Right atrium auricular region (tissue), 2 donors: ENCODE measurements around the gene ARHGAP6. TPM values are rescaled to one million over a fixed set of nuclear protein-coding genes. Genes with fewer than 3 reads are reported as not detected.

Source experiments
- DNase-seq: peaks from one replicate; pipeline ENCODE4 v3.0.0-alpha.2; 2019; ENCODE audit warnings: low spot score
- H3K27ac ChIP-seq, 2 donors: fragments of 200-600 bp; sonication (generic); 1 replicate in 1 of 2; 2 replicates in 1 of 2; pipeline ENCODE4 v1.5.1; 2016 to 2019
- H3K27me3 ChIP-seq, 2 donors: fragments of 200-600 bp; sonication (generic); one replicate each; pipeline versions ENCODE4 v1.5.1 to v1.6.0; 2017 to 2019
- H3K36me3 ChIP-seq: fragments of 200-600 bp; sonication (generic); one replicate; pipeline ENCODE4 v1.5.1; 2016
- H3K4me1 ChIP-seq, 2 donors: fragments of 200-600 bp; sonication (generic); one replicate each; pipeline versions ENCODE4 v1.5.1 to v1.6.0; 2017 to 2019
- H3K4me3 ChIP-seq, 2 donors: fragments of 200-600 bp; sonication (generic); 1 replicate in 1 of 2; 2 replicates in 1 of 2; pipeline ENCODE4 v1.5.1; 2017 to 2019; ENCODE audit warnings: mild to moderate bottlenecking in 1 of 2, moderate library complexity in 1 of 2
- H3K9me3 ChIP-seq, 2 donors: fragments of 200-600 bp; sonication (generic); one replicate each; pipeline ENCODE4 v1.5.1; 2019
- total RNA-seq, 2 donors: library from RNA; depleted of rRNA; stranded (reverse); fragments of >200 nt; gene quantifications; one replicate each; pipeline ENCODE4 v1.1.0, GENCODE V29; 2016
- TF ChIP-seq, protein P1 (sequence below), 2 donors: fragments of 200-600 bp; sonication (generic); IDR thresholded peaks; one replicate each; pipeline ENCODE4 v1.5.1; 2019; ENCODE audit warnings: antibody characterized with exemption in 2 of 2

Gene ARHGAP6
- total RNA-seq, 2 donors from 2014 or later: 5.1 to 9.4 TPM

DNA sequence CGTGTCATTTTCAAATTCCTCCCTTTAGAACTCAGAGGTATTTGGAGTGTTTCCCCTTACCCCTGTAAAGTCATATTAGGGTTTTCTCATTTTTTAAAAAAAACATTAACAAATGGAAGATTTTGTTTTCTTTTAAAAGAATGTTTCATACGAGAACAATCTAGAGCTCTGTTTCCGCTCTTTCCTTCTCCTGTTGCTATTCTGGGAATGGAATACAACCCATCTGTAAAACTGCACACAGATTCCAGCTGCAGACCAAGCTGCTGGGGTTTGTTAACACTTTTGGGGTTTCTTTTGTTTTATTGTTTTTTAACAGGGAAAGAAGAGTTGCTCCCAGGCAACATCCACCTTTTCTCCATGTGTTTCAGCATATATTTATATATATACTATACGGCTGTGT is 493.3 kb downstream of the ARHGAP6 start:
- no peaks in the 10 kb centered on the region for H3K9me3 ChIP-seq
- H3K4me1 ChIP-seq: no peaks in the 10 kb centered on the region
- TF ChIP-seq, protein P1, sequence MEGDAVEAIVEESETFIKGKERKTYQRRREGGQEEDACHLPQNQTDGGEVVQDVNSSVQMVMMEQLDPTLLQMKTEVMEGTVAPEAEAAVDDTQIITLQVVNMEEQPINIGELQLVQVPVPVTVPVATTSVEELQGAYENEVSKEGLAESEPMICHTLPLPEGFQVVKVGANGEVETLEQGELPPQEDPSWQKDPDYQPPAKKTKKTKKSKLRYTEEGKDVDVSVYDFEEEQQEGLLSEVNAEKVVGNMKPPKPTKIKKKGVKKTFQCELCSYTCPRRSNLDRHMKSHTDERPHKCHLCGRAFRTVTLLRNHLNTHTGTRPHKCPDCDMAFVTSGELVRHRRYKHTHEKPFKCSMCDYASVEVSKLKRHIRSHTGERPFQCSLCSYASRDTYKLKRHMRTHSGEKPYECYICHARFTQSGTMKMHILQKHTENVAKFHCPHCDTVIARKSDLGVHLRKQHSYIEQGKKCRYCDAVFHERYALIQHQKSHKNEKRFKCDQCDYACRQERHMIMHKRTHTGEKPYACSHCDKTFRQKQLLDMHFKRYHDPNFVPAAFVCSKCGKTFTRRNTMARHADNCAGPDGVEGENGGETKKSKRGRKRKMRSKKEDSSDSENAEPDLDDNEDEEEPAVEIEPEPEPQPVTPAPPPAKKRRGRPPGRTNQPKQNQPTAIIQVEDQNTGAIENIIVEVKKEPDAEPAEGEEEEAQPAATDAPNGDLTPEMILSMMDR (IDR thresholded peaks at IDR 0.05): no peak
- no peaks in the 10 kb centered on the region for H3K36me3 ChIP-seq
- no peaks in the 10 kb centered on the region for H3K27me3 ChIP-seq
- no peak overlapping the region for H3K4me3 ChIP-seq
- DNase-seq: no peak
- no peak overlapping the region for H3K27ac ChIP-seq

DNA sequence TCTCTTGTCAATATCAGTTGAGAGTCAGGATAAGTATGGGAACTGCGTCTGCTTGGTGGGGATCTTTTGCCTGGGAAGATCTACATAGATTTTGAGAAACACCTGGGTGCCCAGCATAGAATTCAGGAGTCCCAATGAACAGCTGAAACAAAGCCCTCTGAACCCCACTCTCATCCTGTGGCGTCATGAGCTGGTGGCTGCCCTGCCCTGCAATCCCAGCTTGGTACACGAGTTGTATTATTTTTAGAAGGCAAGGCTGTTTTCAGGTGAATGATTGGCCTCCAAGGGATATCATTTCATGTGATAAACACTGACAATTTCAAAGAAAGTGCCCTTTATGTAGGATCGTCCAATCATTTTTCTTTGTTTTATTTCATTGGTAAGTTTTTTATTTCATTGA is 493.8 kb downstream of the ARHGAP6 start:
- Histone ChIP-seq H3K4me3 (no peak overlapping the region), H3K27ac (no peak overlapping the region), H3K36me3 (no peaks in the 10 kb centered on the region), H3K4me1 (no peaks in the 10 kb centered on the region), H3K9me3 (no peaks in the 10 kb centered on the region), H3K27me3 (no peaks in the 10 kb centered on the region)
- TF ChIP-seq, protein P1 (IDR thresholded peaks at IDR 0.05): no peak
- no peak for DNase-seq

DNA sequence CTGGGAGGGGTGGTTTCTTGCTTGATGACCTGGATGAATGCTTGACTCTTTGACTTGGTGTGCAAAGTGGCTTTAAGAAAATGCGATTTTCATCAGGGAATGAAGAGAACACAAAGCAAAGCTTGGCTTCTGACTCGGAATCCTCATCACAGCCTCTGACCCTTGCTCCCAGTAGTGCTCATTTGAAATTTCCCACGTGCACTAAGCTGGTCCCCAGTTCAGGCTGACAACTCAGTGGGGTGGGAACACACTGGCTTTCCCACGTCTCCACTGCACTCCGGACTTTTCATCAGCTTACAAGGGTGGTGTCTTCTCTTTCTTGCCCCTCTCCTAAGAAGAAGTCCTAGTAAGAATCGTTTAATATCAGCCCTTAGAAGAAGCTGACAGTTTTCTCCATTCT is 501.3 kb downstream of the ARHGAP6 start:
- no peaks in the 10 kb centered on the region for H3K27me3 ChIP-seq
- DNase-seq: no peak
- no peaks in the 10 kb centered on the region for H3K9me3 ChIP-seq
- H3K36me3 ChIP-seq: no peaks in the 10 kb centered on the region
- no peak overlapping the region for H3K27ac ChIP-seq
- H3K4me3 ChIP-seq: no peak overlapping the region
- no peaks in the 10 kb centered on the region for H3K4me1 ChIP-seq
- TF ChIP-seq, protein P1 (IDR thresholded peaks at IDR 0.05): no peak

GRCh38 chrX:11159149-11159548 is 506.6 kb downstream of the ARHGAP6 start:
- H3K27me3 ChIP-seq: no peaks in the 10 kb centered on the region
- DNase-seq: no peak
- TF ChIP-seq, protein P1 (IDR thresholded peaks at IDR 0.05): no peak
- no peak overlapping the region for H3K4me3 ChIP-seq
- H3K36me3 ChIP-seq: no peaks in the 10 kb centered on the region
- no peaks in the 10 kb centered on the region for H3K9me3 ChIP-seq
- no peak overlapping the region for H3K27ac ChIP-seq
- H3K4me1 ChIP-seq: no peaks in the 10 kb centered on the region

DNA sequence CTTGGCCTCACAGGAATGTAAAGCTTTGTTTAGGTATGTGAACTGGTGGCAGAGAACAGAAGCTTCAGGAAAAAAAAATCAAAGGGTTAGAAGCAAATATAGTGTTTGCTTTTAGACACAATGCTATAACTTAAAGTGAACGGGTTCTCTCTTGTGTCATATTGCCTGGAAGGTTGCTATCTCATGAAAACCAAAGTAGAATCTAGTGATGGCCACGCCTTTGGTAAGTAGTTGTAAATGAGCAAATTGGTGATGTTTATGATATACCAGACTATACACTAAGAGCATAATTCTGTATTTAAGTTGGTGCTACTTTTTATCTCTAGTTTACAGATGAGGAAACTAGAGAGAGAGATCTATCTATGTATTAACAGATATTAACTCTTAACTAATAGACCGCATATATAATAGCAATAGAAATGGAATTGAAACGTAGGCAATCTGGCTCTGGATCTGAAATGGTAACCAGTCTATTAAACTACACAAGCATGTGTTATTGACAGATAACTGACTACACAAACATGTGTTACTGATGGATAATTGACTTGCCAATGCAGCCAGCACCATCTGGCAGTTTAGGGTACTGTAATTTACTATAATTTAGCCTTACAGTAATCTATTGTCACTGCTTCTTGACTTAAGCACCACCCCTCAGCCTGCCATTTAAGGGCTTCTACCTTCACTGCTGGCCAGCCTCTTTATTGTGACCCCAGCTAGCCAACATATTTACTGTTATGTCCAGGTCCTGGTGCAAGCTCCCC is 513.7 kb downstream of the ARHGAP6 start:
- Histone ChIP-seq H3K36me3 (no peaks in the 10 kb centered on the region), H3K9me3 (no peaks in the 10 kb centered on the region), H3K27me3 (no peaks in the 10 kb centered on the region), H3K4me1 (no peaks in the 10 kb centered on the region), H3K4me3 (no peak overlapping the region), H3K27ac (no peak overlapping the region)
- DNase-seq: no peak
- TF ChIP-seq, protein P1 (IDR thresholded peaks at IDR 0.05): no peak

DNA sequence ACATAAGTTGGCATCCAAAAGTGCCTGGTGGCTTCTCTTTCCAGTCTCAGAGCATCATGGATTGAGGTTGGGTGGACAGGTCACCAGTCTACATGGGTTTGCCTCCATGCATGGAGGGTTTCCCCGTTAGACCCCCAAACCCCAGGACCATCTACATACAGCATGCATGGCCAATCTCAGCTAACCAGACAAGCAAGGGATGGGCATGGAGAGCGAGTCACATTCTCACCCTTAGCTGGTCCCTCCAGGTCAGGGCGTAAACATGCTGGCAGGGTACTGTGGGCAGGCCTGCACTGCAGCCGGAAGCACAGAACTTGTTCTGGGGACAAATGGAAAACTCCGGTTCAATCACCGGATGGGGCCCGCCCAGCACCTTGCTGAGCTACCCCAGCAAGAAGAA is 517.3 kb downstream of the ARHGAP6 start:
- DNase-seq: no peak
- peaks cover 0 to 4% of the 10 kb centered on the region in 2 donors for H3K4me1 ChIP-seq
- TF ChIP-seq, protein P1 (IDR thresholded peaks at IDR 0.05): no peak
- H3K27ac ChIP-seq: no peak overlapping the region
- no peak overlapping the region for H3K4me3 ChIP-seq
- no peaks in the 10 kb centered on the region for H3K36me3 ChIP-seq
- no peaks in the 10 kb centered on the region for H3K9me3 ChIP-seq
- H3K27me3 ChIP-seq: no peaks in the 10 kb centered on the region
